ENCODE results near the gene OR1N1. TPM values are rescaled to one million over a fixed set of nuclear protein-coding genes. Genes with fewer than 3 reads are reported as not detected.

Gene OR1N1
- total and polyA plus RNA-seq, 2 donors (not counting 3 experiments of a cell fraction or from before 2014, with no cell fraction given) = 0.08 TPM; not detected in 1

GRCh38 chr9:122498883-122499288 is 28.2 kb downstream of the OR1N1 start:
- Histone ChIP-seq H3K27ac (ENCODE audit: insufficient read depth, low read depth, low read length) (no peak overlapping the region), H3K9ac (replicated peaks; ENCODE audit: extremely low read depth, insufficient read depth, low read length) (no peak overlapping the region), H3K79me2 (ENCODE audit: control insufficient read depth, insufficient read depth, low read length) (no peaks in the 10 kb centered on the region), H3K9me3 (replicated peaks; ENCODE audit: control insufficient read depth, insufficient read depth, low read length) (no peaks in the 10 kb centered on the region), H3K4me1 (ENCODE audit: control insufficient read depth, extremely low read depth, insufficient read depth, low read length) (no peaks in the 10 kb centered on the region), H3K9me1 (replicated peaks; ENCODE audit: control insufficient read depth, extremely low read depth, insufficient read depth, low read length) (no peaks in the 10 kb centered on the region), H3K4me3 (replicated peaks in 1 of 3; ENCODE audit: insufficient read depth in 1 of 3, low read depth in 1 of 3, low read length in 3 of 3) (no peak overlapping the region), H3K4me2 (ENCODE audit: insufficient read depth, low read length) (no peak overlapping the region), H2AFZ (ENCODE audit: low read depth, low read length) (no peak overlapping the region), H3K27me3 (ENCODE audit: control insufficient read depth in 2 of 2, insufficient read depth in 2 of 2, low read length in 2 of 2) (peaks cover 4 to 31% of the 10 kb centered on the region in 2 experiments), H4K20me1 (replicated peaks; ENCODE audit: control insufficient read depth, extremely low read depth, insufficient read depth, low read length) (no peaks in the 10 kb centered on the region), H3K36me3 (ENCODE audit: control insufficient read depth in 2 of 2, extremely low read depth in 1 of 2, insufficient read depth in 2 of 2, low read length in 2 of 2) (no peaks in the 10 kb centered on the region)
- intact Hi-C loops (cut with micrococcal nuclease) (loop anchor here (1.0 kb wide), 1 partner anchor 311 kb away; no protein-coding TSS in a partner anchor), dilution Hi-C loops (cut with MboI; ENCODE audit: extremely low pct_ligation_motif_present, low sequenced_read_pairs) (no loop called here)
- no peak for TF ChIP-seq POLR2A (IDR thresholded peaks at IDR 0.05; ENCODE audit: low read depth, low read length)
- TF ChIP-seq MAX (IDR thresholded peaks at IDR 0.05; ENCODE audit: insufficient read depth, insufficient read length) = no peak
- peak; percentile 80 to 85 for TF ChIP-seq CTCF (IDR thresholded peaks at IDR 0.05; ENCODE audit: extremely low read depth in 1 of 2, insufficient read depth in 1 of 2, low read depth in 1 of 2, low read length in 2 of 2)
- no peak for TF ChIP-seq GATA2 (IDR thresholded peaks at IDR 0.05; ENCODE audit: insufficient read depth, insufficient read length, low read depth, low read length)
- DNase-seq (ENCODE audit: low read depth, low spot score) = peak; percentile 56
- peak; percentile 90 for FAIRE-seq
- BruUV-seq (replicated peaks) = no TSS peak
- POLR2A ChIA-PET = no interaction called here
- CTCF ChIA-PET = interaction anchor here (0.6 to 4.0 kb wide), 63 partner anchors 9 to 851 kb away, joined by 3 to 52 read pairs (median 4); partner anchors contain the start of genes OR1J1, OR1J2, OR1L6 and OR1N2

- TF ChIP-seq FOS (IDR thresholded peaks at IDR 0.05; ENCODE audit: borderline replicate concordance, insufficient read depth, low read length) (no peak), CTCF (IDR thresholded peaks at IDR 0.05; ENCODE audit: extremely low read depth in 1 of 2, insufficient read depth in 1 of 2, low read depth in 1 of 2, low read length in 2 of 2) (no peak), MAX (IDR thresholded peaks at IDR 0.05; ENCODE audit: insufficient read depth, insufficient read length) (no peak), POLR2A (IDR thresholded peaks at IDR 0.05; ENCODE audit: low read depth, low read length) (no peak), EZH2 (IDR thresholded peaks at IDR 0.05; ENCODE audit: borderline replicate concordance, low read depth, low read length, severe bottlenecking) (no peak), JUN (IDR thresholded peaks at IDR 0.05; ENCODE audit: borderline replicate concordance, insufficient read depth, insufficient read length, low read depth) (no peak), GATA2 (IDR thresholded peaks at IDR 0.05; ENCODE audit: insufficient read depth, insufficient read length, low read depth, low read length) (no peak), POLR2AphosphoS5 (IDR thresholded peaks at IDR 0.05; ENCODE audit: insufficient read depth, low read depth, low read length) (no peak), MYC (IDR thresholded peaks at IDR 0.05; ENCODE audit: low read depth, low read length) (no peak)
- CTCF ChIA-PET = interaction anchor here (1.4 to 3.8 kb wide), 2 partner anchors 11 to 19 kb away, joined by 3 to 26 read pairs; no protein-coding TSS in a partner anchor
- Histone ChIP-seq H3K4me3 (replicated peaks in 1 of 3; ENCODE audit: insufficient read depth in 1 of 3, low read depth in 1 of 3, low read length in 3 of 3) (no peak overlapping the region), H4K20me1 (replicated peaks; ENCODE audit: control insufficient read depth, extremely low read depth, insufficient read depth, low read length) (no peaks in the 10 kb centered on the region), H3K4me2 (ENCODE audit: insufficient read depth, low read length) (no peak overlapping the region), H3K9ac (replicated peaks; ENCODE audit: extremely low read depth, insufficient read depth, low read length) (no peak overlapping the region), H3K27me3 (ENCODE audit: control insufficient read depth in 2 of 2, insufficient read depth in 2 of 2, low read length in 2 of 2) (peaks cover 6 to 8% of the 10 kb centered on the region in 2 experiments), H3K27ac (ENCODE audit: insufficient read depth, low read depth, low read length) (no peak overlapping the region), H3K9me1 (replicated peaks; ENCODE audit: control insufficient read depth, extremely low read depth, insufficient read depth, low read length) (no peaks in the 10 kb centered on the region), H3K4me1 (ENCODE audit: control insufficient read depth, extremely low read depth, insufficient read depth, low read length) (no peaks in the 10 kb centered on the region), H3K36me3 (ENCODE audit: control insufficient read depth in 2 of 2, extremely low read depth in 1 of 2, insufficient read depth in 2 of 2, low read length in 2 of 2) (no peaks in the 10 kb centered on the region), H3K79me2 (ENCODE audit: control insufficient read depth, insufficient read depth, low read length) (no peaks in the 10 kb centered on the region), H2AFZ (ENCODE audit: low read depth, low read length) (no peak overlapping the region), H3K9me3 (replicated peaks; ENCODE audit: control insufficient read depth, insufficient read depth, low read length) (no peaks in the 10 kb centered on the region)
- BruUV-seq (replicated peaks) = no TSS peak
- FAIRE-seq (no peak), DNase-seq (ENCODE audit: low read depth, low spot score) (no peak)
- POLR2A ChIA-PET = no interaction called here
- dilution Hi-C loops (cut with MboI; ENCODE audit: extremely low pct_ligation_motif_present, low sequenced_read_pairs) = no loop called here
- intact Hi-C loops (cut with micrococcal nuclease) = no loop called here
Observed at GRCh38 chr9:122479062-122479461, 48.0 kb downstream of the OR1N1 start.

Measured in endothelial cell of umbilical vein (primary cell).